BJ (cell line): ENCODE results near the gene FKBP4. TPM values are rescaled to one million over a fixed set of nuclear protein-coding genes. Genes with fewer than 3 reads are reported as not detected.

Source experiments
- CTCF ChIA-PET: fragments of 350-600 bp; formaldehyde crosslinking; extraction: SDS; loops from one replicate; lab custom pipeline; 2021; ENCODE audit warnings: antibody characterized with exemption, inconsistent platforms; lab: Yijun Ruan, JAX
- POLR2A ChIA-PET: fragments of 300-600 bp; sonication (Branson Sonifier 250); formaldehyde crosslinking; extraction: SDS; loops from one replicate; lab custom pipeline; 2021; ENCODE audit warnings: antibody characterized with exemption; lab: Charles Lee
- DNase-seq: peaks from one replicate; pipeline ENCODE4 v3.0.0-alpha.2; 2011; ENCODE audit warnings: low read depth
- H3K27me3 ChIP-seq: 2 replicates; pipeline ENCODE4 v1.6.0; 2011; ENCODE audit warnings: low read length; ENCODE audit not compliant: control insufficient read depth, insufficient read depth
- H3K36me3 ChIP-seq: 2 replicates; pipeline ENCODE4 v1.5.1; 2011; ENCODE audit warnings: low read length; ENCODE audit not compliant: control insufficient read depth, insufficient read depth
- H3K4me3 ChIP-seq: 2 replicates; pipeline ENCODE4 v1.5.1; 2011; ENCODE audit warnings: low read depth, mild to moderate bottlenecking, control low read depth, low read length
- polyA plus RNA-seq: library from polyadenylated mRNA; depleted of rRNA; stranded (reverse); fragments of >200 nt; gene quantifications from 2 replicates; pipeline ENCODE4 v1.2.3, GENCODE V29; 2011
- TF ChIP-seq, protein P1 (sequence below): IDR thresholded peaks from 2 replicates; pipeline ENCODE4 v1.5.1; 2011; ENCODE audit warnings: low read depth, mild to moderate bottlenecking, control low read depth, inconsistent platforms, low read length, moderate library complexity; ENCODE audit not compliant: insufficient read depth

Gene FKBP4
- polyA plus RNA-seq, 1 experiment = 27.1 TPM

DNA sequence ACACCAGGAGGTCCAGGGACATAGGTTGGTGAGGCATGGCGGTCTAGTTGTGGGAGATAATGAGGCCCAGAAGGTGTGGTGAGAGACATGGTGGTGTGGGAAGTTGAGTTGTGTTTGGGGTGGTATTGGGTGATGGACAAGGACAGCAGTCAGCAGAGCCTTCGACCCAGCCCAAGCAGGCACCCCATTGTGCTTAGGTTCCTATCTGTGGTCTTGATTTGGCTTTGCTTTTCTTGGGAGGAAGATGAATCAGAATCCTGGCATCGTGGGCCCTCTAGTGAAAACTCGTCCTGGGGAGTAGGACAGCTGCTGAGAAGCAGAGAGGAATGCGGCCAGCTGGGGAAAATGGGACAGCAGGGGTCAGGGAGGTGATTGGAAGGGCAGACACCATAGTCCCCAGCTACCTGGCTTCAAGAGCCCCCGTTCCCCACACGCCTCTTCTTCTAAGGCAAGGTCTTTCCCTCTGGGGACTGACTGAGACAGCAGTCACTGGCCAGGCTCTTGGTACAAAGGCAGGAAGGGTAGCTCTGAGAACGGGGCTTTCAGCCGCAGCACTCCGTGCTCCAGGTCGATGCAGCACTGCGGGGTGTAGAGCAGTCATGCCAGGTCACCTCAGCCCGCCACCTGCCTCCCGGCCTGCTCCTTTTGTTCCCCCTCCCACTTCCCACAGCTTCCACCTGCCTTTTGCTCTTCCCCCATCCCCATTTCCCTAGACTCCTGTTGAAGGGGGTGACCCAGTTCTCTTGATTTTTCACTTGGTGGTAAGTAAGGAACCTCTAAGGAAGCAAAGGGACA lies 32.1 kb downstream of the FKBP4 start:
- Histone ChIP-seq H3K27me3 (no peaks in the 10 kb centered on the region), H3K36me3 (peaks cover 20% of the 10 kb centered on the region), H3K4me3 (no peak overlapping the region)
- ChIA-PET POLR2A (no interaction called here), CTCF (interaction anchor here (0.9 to 1.5 kb wide), 3 partner anchors 12 to 27 kb away, joined by 3 to 4 read pairs (median 4); no protein-coding TSS in a partner anchor)
- no peak for DNase-seq
- TF ChIP-seq, protein P1, sequence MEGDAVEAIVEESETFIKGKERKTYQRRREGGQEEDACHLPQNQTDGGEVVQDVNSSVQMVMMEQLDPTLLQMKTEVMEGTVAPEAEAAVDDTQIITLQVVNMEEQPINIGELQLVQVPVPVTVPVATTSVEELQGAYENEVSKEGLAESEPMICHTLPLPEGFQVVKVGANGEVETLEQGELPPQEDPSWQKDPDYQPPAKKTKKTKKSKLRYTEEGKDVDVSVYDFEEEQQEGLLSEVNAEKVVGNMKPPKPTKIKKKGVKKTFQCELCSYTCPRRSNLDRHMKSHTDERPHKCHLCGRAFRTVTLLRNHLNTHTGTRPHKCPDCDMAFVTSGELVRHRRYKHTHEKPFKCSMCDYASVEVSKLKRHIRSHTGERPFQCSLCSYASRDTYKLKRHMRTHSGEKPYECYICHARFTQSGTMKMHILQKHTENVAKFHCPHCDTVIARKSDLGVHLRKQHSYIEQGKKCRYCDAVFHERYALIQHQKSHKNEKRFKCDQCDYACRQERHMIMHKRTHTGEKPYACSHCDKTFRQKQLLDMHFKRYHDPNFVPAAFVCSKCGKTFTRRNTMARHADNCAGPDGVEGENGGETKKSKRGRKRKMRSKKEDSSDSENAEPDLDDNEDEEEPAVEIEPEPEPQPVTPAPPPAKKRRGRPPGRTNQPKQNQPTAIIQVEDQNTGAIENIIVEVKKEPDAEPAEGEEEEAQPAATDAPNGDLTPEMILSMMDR = no peak

DNA sequence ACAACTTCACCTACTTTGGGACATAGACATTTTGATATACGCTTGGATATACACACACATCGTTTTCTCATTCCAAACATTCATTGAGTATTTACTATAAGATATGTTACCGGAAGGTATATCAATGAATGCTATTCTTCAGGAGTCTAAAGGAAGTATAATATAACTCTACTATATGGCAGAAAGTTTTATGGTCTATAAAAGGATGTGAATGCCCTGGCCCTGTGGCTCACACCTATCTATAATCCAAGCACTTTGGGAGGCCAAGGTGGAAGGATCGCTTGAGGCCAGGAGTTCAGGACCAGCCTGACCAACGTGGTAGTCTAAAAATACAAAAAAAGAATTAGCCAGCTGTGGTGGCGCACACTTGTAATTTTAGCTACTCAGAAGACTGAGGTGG lies 34.5 kb downstream of the FKBP4 start:
- peaks cover 10% of the 10 kb centered on the region for H3K36me3 ChIP-seq
- DNase-seq = no peak
- TF ChIP-seq, protein P1 = no peak
- H3K4me3 ChIP-seq = no peak overlapping the region
- no peaks in the 10 kb centered on the region for H3K27me3 ChIP-seq
- ChIA-PET CTCF (no interaction called here), POLR2A (no interaction called here)

DNA sequence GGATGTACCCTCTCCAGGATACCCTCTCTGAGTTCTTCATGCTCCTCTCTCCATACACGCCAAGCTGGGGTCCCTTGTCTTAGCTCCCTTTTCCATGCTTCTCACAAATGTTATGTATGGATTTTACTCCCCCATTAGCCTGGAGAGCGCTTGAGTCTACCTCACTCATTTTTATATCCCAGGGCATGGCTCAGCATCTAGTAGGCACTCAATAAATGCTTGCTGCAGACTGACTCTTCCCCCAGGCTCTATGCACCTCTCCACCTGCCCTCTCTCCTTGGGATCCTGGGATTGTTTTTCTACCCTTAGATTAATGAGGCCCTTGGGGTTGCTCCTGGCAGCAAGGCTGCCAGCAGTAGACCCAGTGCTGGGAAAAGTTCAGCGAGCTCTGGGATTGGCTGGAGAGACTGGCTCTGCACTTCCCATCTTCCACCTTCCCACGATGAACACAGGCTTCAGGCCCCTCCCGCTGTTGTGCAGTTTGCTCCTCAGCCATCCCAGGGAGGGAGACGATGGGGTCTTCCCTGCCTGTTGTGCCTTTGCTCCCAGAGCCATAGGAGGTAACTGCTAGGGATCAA lies 37.9 kb downstream of the FKBP4 start:
- Histone ChIP-seq H3K27me3 (peaks cover 2% of the 10 kb centered on the region), H3K4me3 (no peak overlapping the region), H3K36me3 (peaks cover 1% of the 10 kb centered on the region; the same call in 1 of the 2 replicates)
- POLR2A ChIA-PET = no interaction called here
- CTCF ChIA-PET = interaction anchor here (0.9 kb wide), 1 partner anchor 18 kb away, joined by 3 read pairs; no protein-coding TSS in a partner anchor
- TF ChIP-seq, protein P1 = no peak
- DNase-seq = no peak

DNA sequence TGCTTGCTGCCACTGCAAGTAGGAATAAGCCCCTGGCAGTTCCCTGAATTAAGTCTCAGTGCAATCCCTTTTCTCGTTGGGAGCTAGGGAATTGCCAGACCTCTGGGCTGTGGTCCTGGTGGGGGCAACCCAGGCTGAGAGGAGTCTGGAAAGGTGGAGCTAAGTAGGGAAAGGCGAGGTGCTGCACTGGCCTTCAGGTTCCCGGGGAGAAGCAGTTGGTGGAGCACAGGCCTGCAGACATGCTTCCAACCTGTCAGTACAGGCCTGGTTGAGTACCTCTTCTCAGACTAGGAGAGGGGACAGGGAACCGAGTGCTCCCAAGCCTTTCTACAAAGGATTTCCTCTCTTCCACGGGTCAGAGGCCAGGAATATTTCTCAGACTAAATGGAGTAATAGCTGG lies 38.6 kb downstream of the FKBP4 start:
- no peak for DNase-seq
- H3K4me3 ChIP-seq = no peak overlapping the region
- peaks cover 1% of the 10 kb centered on the region; the same call in 1 of the 2 replicates for H3K36me3 ChIP-seq
- CTCF ChIA-PET = interaction anchor here (0.7 to 1.3 kb wide), 3 partner anchors 19 to 201 kb away, joined by 3 to 4 read pairs (median 3); no protein-coding TSS in a partner anchor
- H3K27me3 ChIP-seq = peaks cover 2% of the 10 kb centered on the region
- TF ChIP-seq, protein P1 = no peak
- POLR2A ChIA-PET = no interaction called here

DNA sequence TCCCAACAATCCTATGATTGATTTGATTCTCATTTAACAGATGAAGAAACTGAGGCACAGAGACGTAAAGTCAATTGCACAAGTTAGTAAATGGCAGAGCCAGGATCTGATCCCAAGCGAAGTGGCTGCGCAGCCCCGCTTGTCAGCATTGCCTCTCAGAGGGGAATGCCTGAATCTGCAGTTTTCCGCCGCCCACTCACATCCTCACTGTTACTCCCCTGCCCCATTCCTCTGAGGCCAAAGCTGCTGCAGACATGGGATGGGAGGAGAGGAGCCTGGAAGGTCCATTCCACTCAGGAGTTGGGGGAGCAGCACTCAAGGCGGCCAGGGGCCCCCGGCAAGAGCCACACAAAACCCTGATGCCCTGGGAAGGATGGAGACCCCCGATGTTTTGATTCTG lies 39.0 kb downstream of the FKBP4 start:
- H3K36me3 ChIP-seq = peaks cover 1% of the 10 kb centered on the region; the same call in 1 of the 2 replicates
- ChIA-PET CTCF (interaction anchor here (0.7 to 1.3 kb wide), 4 partner anchors 13 to 201 kb away, joined by 3 to 4 read pairs (median 3); no protein-coding TSS in a partner anchor), POLR2A (no interaction called here)
- TF ChIP-seq, protein P1 = no peak
- peaks cover 2% of the 10 kb centered on the region for H3K27me3 ChIP-seq
- DNase-seq = no peak
- H3K4me3 ChIP-seq = no peak overlapping the region
